Body of pancreas (tissue), 4 donors: ENCODE results near the gene AMY1A. TPM values are rescaled to one million over a fixed set of nuclear protein-coding genes. Genes with fewer than 3 reads are reported as not detected.
"Not testable (repeated sequence)": the region's sequence is repeated elsewhere in the genome, so short reads cannot be mapped to it uniquely, and the experiment has no call there.

Experiments
- ATAC-seq: fragments of 150-250 bp; one replicate; pipeline ENCODE4 v1.9.1; 2016
- DNase-seq, 4 donors: peaks; one replicate each; pipeline ENCODE4 v3.0.0-alpha.2; 2019
- H3K27ac ChIP-seq, 4 donors: fragments of 200-600 bp; sonication (generic); 1 replicate in 3 of 4; 2 replicates in 1 of 4; pipeline versions ENCODE4 v1.5.1 to v1.6.1; 2016 to 2019; ENCODE audit warnings: mild to moderate bottlenecking in 1 of 4, mixed read lengths in 1 of 4, moderate library complexity in 1 of 4
- H3K27me3 ChIP-seq, 2 donors: fragments of 200-600 bp; sonication (generic); one replicate each; pipeline ENCODE4 v1.6.0; 2016; ENCODE audit warnings: mild to moderate bottlenecking in 1 of 2
- H3K36me3 ChIP-seq, 2 donors: fragments of 200-600 bp; sonication (generic); replicated peaks in 1 of 2; 2 replicates each; pipeline ENCODE4 v1.5.1; 2016; ENCODE audit warnings: low read depth in 2 of 2; ENCODE audit not compliant: insufficient read depth in 1 of 2
- H3K4me1 ChIP-seq: fragments of 200-600 bp; sonication (generic); one replicate; pipeline ENCODE4 v1.6.0; 2016
- H3K4me3 ChIP-seq, 2 donors: fragments of 200-600 bp; sonication (generic); 1 replicate in 1 of 2; 2 replicates in 1 of 2; pipeline ENCODE4 v1.5.1; 2016 to 2019
- H3K9me3 ChIP-seq, 3 donors: fragments of 200-600 bp; sonication (generic); 1 replicate in 2 of 3; 2 replicates in 1 of 3; pipeline ENCODE4 v1.5.1; 2016
- WGBS, 2 donors: methylation state at CpG; one replicate each; pipeline ENCODE4 v1.1.5; 2017; 5-methylcytosine and 5-hydroxymethylcytosine counted together
- intact Hi-C: fragments of 100-400 bp; cut with DNase I; formaldehyde crosslinking; loops from one replicate; pipeline ENCODE4 v1.15.1; 2023
- small RNA-seq: library from RNA; depleted of rRNA; stranded (forward); fragments of <200 nt; gene quantifications from one replicate; pipeline ENCODE3, GENCODE V24; 2016
- total RNA-seq, 2 donors: library from RNA; depleted of rRNA; stranded (reverse); fragments of >200 nt; gene quantifications; one replicate each; pipeline ENCODE4 v1.1.0, GENCODE V29; 2016

AMY1A gene
- total RNA-seq, 2 donors from 2014 or later = not detected

GRCh38 chr1:103700669-103701068 lies 45.1 kb downstream of the AMY1A start:
- H3K27ac ChIP-seq, ATAC-seq, H3K9me3 ChIP-seq, DNase-seq, H3K4me3 ChIP-seq, intact Hi-C loops, H3K4me1 ChIP-seq, H3K36me3 ChIP-seq, H3K27me3 ChIP-seq: not testable (repeated sequence)
- WGBS, 2 donors = no CpG with 5 or more reads among the region's 4 CpGs

- H3K27ac ChIP-seq, H3K9me3 ChIP-seq, H3K4me3 ChIP-seq, H3K36me3 ChIP-seq, H3K27me3 ChIP-seq, H3K4me1 ChIP-seq, ATAC-seq, intact Hi-C loops, DNase-seq: not testable (repeated sequence)
- WGBS, 2 donors = no CpG with 5 or more reads among the region's 4 CpGs
Observed at GRCh38 chr1:103701256-103701655, 45.7 kb downstream of the AMY1A start.

GRCh38 chr1:103707670-103708069 lies 52.1 kb downstream of the AMY1A start:
- H3K9me3 ChIP-seq, intact Hi-C loops, ATAC-seq, H3K4me3 ChIP-seq, H3K27me3 ChIP-seq, H3K36me3 ChIP-seq, H3K4me1 ChIP-seq, DNase-seq, H3K27ac ChIP-seq: not testable (repeated sequence)
- no CpG with 5 or more reads among the region's 3 CpGs for WGBS, 2 donors

GRCh38 chr1:103710381-103710780 lies 54.8 kb downstream of the AMY1A start:
- ATAC-seq, DNase-seq, H3K9me3 ChIP-seq, H3K27ac ChIP-seq, H3K36me3 ChIP-seq, intact Hi-C loops, H3K4me3 ChIP-seq, H3K27me3 ChIP-seq, H3K4me1 ChIP-seq: not testable (repeated sequence)
- WGBS, 2 donors = no CpG with 5 or more reads among the region's 3 CpGs

Small RNA genes lying within 50 kb of the gene (small RNA-seq; reads per million reads assigned to genes)
- not detected for gene AC105272.1

Other genes starting within 250 kb of the AMY1A start
- 10 to 100 TPM; 42.3 to 74.2 TPM for gene RNPC3, start 130.1 kb upstream of the AMY1A start, total RNA-seq
- 1,000 to 10,000 TPM in 1 of 2 donors, 100 to 1,000 TPM in 1; 894 to 1,483 TPM for gene AMY2B, start 84.2 kb upstream of the AMY1A start, total RNA-seq
- gene AMY2A, start 38.3 kb upstream of the AMY1A start, total RNA-seq = over 10,000 TPM in 1 of 2 donors, 1,000 to 10,000 TPM in 1; 4,537 to 10,829 TPM
- gene AMY1B, start 40.5 kb downstream of the AMY1A start, total RNA-seq = not detected
- under 1 TPM in 1 of 2 donors, not detected in 1; 0.66 TPM for gene AMY1C, start 94.1 kb downstream of the AMY1A start, total RNA-seq